Hematopoietic multipotent progenitor cell treated with erythropoietin and hydrocortisone succinate and interleukin-3 and kit ligand, for 17 days (in vitro differentiated cells): ENCODE data around the gene EBI3.
A peak's percentile ranks its signal among the peaks of the same experiment; 100 is the strongest.
"Not testable (repeated sequence)": the region's sequence is repeated elsewhere in the genome, so short reads cannot be mapped to it uniquely, and the experiment has no call there.

Experiments
- DNase-seq: peaks from one replicate; pipeline ENCODE4 v3.0.0-alpha.2; 2015; ENCODE audit warnings: low spot score

The EBI3 gene

GRCh38 chr19:4234142-4234861 lies 5.0 kb downstream of the EBI3 start:
- DNase-seq: no peak

DNA sequence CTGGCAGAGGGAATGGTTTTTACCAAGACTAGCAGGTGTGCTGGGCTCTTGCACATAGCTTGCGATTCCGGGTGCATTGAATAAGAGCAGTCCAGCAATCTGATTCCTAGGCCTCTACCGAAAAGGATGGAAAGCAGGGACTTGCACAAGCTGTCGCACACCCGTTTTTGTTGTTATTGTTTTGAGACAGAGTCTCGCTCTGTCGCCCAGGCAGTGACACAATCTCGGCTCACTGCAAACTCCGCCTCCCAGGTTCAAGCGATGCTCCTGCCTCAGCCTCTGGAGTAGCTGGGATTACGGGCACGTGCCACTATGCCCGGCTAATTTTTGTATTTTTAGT lies 5.5 kb downstream of the EBI3 start:
- DNase-seq: no peak

DNA sequence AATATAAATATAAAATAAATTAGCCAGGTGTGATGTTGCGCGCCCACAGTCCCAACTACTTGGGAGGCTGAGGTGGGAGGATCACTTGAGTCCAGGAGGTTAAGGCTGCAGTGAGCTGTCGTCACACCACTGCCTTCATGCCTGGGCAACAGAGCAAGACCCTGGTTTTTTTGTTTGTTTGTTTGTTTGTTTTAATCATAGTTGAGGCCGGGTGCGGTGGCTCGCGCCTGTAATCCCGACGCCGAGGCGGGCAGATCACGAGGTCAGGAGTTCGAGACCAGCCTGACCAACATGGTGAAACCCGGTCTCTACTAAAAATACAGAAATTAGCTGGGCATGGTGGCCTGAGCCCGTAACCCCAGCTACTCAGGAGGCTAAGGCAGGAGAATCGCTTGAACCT lies 8.2 kb downstream of the EBI3 start:
- DNase-seq: not testable (repeated sequence)

GRCh38 chr19:4238831-4239230 lies 9.5 kb downstream of the EBI3 start:
- no peak for DNase-seq

DNA sequence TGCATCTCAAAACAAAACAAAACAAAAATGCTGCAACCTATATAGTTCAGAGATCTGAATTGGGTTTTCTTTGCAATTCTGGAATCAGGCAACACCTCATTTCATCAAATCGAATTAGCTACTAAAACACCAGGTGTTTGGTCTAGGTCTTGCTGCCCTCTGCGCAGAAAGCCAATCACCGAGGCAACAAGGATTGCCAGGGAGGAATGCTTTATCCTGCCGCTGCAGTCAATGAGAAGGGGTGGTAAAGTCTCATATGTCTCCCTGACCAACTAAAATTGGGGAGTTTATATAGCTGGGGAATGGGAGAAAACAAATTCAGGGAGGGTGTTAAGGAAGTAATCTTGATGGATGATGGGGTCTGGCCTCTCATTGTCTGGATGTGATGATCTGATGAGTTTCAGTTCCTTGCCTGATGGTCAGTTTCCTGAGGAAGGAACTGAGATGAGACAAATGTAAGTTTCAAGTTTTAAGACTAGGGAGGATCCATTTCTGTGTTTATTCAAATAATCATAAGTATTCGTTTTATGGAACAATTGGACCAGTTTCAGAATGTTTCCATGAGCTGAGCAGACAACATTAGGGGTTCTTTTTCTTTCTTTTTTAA lies 12.6 kb downstream of the EBI3 start:
- DNase-seq: no peak

- not testable (repeated sequence) for DNase-seq
These were observed 16.6 kb downstream of the EBI3 start for GRCh38 chr19:4245938-4246337.

DNA sequence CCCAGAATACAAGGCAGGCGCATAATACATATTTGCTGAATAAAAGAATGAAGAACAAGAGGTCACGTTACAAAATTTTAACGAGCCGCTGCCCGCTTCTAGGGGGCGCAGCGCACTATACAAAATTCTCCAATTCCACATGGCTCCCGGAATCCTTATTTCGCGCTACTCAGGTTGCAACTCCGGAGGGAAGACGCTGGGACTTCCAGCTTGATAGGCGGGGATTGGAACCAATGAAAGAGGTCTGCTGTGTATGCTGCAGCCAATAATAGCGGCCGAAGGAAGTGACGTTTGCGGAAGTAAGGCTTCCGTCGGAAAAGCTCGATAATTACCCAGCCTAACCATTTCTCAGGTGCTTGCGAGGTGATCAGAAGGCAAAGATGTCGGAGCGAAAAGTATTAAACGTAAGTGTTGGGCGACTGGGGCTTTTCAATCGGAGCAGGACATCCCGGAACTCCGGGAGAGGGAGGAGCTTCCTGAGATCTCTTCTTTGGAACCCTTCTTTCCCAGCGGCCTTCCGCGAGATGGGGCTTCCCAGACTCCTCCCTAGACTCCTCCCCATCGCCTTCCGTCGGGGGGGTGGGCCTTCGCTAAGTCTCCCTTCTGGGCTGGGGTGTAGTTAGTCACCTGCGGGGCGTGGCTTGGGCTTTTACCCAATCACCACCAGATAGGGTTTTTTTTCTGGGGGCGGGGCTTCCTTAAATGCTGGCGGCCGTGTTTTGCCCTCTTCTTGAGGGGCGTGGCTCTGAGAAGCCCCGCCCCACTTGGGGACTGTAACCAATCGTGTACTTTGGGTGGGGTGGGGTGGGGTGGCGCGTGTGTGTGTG lies 17.7 kb downstream of the EBI3 start, which contains the start of gene YJU2:
TSS of gene YJU2 (plus strand) at position 314 of the 827 bp plus-strand sequence. CDS start at position 381, 67 bp downstream.
- DNase-seq: peak; percentile 100

GRCh38 chr19:4256563-4256962 lies 27.2 kb downstream of the EBI3 start:
- DNase-seq: peak; percentile 19

DNA sequence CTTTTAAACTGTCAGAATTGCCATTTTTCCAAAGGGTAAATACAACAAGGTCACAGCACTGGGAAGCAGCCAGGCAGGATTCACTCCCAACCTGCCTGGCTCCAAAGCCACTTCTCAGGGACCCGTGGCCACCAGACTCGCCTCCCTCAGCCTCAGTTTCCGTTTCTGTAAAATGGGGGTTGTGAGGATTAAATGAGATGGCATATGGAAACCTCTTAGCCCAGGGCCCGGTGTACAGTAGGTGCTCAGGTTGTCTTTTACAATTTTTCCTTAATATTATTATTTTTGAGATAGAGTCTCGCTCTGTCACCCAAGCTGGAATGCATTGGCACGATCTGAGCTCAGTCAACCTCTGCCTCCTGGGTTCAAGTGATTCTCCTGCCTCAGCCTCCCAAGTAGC lies 27.7 kb downstream of the EBI3 start:
- no peak for DNase-seq

GRCh38 chr19:4258181-4258580 lies 28.9 kb downstream of the EBI3 start:
- no peak for DNase-seq

GRCh38 chr19:4260613-4261191 lies 31.4 kb downstream of the EBI3 start:
- DNase-seq: no peak

GRCh38 chr19:4264812-4265211 lies 35.5 kb downstream of the EBI3 start:
- DNase-seq: no peak

DNA sequence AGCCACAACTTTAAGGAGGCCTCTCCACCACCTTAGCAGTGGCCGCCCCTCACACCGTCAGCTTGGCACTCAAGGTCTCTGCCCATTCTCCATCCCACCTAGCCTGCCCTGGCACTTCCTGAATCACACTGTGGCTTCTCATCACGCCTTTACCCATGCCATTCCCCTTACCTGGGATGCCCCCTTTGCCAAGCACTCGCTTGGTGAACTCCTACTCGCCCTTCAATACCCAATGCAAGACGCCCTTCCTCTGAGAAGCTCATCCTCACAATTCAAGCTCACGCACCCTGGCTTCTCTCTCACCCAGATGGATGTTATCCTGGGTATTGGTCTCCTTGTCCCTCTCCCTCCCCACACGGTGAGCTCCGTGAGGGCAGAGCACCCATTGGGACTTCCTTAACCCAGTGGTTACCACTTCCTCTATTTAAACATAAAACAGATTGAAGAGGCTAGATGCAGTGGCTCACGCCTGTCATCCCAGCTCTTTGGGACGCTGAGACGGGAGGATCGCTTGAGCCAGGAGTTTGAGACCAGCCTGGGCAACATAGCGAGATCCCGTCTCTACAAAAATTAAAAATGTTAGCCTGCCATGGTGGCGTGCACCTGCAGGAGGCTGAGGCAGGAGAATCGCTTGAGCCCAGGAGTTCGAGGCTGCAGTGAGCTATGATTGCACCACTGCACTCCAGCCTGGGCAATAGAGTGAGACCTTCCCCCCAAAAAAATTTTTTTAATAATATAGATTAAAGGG lies 37.1 kb downstream of the EBI3 start:
- no peak for DNase-seq

DNA sequence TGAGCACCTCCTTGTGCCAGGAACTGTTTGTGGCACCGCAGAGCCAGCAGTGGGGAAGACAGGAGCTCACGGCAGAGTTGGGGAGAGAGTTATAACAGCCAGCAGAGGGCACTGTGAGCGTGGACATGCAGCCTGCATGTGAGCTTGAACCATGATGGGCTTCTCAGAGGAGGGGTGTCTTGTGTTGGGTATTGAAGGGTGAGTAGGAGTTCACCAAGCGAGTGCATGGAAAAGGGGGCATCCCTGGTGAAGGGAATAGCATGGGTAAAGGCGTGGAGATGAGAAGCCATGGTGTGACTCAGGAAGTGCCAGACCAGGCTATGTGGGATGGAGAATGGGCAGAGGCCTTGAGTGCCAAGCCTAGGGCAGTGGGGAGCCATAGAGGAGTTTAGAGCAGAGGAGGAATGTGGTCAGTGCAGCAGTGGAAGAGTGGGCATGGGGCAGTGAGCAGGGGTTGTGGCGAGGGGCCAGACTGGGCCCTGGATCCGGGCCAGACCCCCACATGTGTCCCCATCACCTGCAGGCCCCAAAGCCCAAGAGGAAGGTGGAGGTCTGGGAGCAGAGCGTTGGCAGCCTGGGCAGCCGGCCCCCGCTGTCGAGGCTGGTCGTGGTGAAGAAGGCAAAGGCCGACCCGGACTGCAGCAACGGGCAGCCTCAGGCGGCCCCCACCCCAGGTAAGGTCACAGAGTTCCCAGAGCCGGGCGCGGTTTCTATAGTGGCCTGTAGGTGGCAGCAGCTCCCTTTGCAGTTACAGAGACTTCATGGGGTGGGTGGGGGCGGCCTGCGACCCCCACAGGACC lies 38.0 kb downstream of the EBI3 start:
- peak; percentile 77 for DNase-seq

DNA sequence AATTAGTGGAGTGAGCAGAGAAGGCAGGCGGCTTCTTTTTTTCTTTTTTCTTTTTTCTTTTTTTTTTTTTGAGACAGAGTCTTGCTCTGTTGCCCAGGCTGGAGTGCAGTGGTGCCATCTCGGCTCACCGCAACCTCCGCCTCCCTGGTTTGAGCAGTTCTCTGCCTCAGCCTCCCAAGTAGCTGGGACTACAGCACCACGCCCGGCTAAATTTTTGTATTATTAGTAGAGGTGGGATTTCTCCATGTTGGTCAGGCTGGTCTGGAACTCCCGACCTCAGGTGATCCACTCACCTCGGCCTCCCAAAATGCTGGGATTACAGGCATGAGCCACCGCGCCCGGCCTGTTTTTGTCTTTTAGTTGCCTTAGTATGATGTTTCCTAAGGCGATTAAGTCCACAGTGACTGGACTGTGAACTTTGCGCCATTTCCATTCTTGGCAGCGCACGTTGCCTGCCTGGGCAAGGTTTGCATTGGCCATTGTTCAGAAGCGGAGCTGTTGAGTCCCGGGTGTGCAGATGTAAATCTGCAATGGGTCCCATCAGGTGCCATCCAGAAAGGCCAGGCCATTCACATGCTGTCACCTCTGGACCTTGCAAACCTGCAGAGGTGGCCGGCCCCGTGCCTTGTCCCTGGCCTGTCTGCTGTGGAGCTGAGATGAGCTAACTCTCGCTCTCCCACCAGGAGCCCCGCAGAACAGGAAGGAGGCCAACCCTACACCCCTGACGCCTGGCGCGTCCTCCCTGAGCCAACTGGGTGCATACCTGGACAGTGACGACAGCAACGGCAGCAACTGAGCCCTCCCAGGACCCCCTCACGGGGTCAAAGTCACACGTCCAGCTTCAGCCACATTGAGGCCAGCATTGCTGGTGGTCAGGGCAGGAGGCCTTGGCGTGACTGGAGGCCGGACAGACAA lies 38.8 kb downstream of the EBI3 start:
- DNase-seq: no peak

- DNase-seq: no peak
These were observed 39.6 kb downstream of the EBI3 start for GRCh38 chr19:4268816-4269430.

GRCh38 chr19:4272894-4273293 lies 43.6 kb downstream of the EBI3 start:
- no peak for DNase-seq

- DNase-seq: not testable (repeated sequence)
These were observed 45.0 kb downstream of the EBI3 start for GRCh38 chr19:4274321-4274686.

- no peak for DNase-seq
These were observed 47.9 kb downstream of the EBI3 start for GRCh38 chr19:4277191-4277696.
